Nephron progenitor cell (in vitro differentiated cells): ENCODE measurements around the gene RXFP1.

Experiments used
- DNase-seq: peaks from one replicate; pipeline ENCODE4 v3.0.0; 2021
- H3K27ac Mint-ChIP-seq: 2 replicates; pipeline ENCODE4 v1.8.0; 2021; ENCODE audit warnings: mild to moderate bottlenecking, moderate library complexity, mixed read lengths
- H3K27me3 Mint-ChIP-seq: 2 replicates; pipeline ENCODE4 v1.8.0; 2021; ENCODE audit warnings: mild to moderate bottlenecking, low read depth, mixed read lengths; ENCODE audit not compliant: poor library complexity
- H3K36me3 Mint-ChIP-seq: 2 replicates; pipeline ENCODE4 v1.8.0; 2021; ENCODE audit warnings: low read depth, mixed read lengths
- H3K4me1 Mint-ChIP-seq: 2 replicates; pipeline ENCODE4 v1.8.0; 2021; ENCODE audit warnings: mixed read lengths
- H3K4me3 Mint-ChIP-seq: 2 replicates; pipeline ENCODE4 v1.8.0; 2021; ENCODE audit warnings: mild to moderate bottlenecking, moderate library complexity, mixed read lengths
- H3K9me3 Mint-ChIP-seq: 2 replicates; pipeline ENCODE4 v1.8.0; 2021; ENCODE audit warnings: mild to moderate bottlenecking, moderate library complexity, mixed read lengths
- CTCF ChIP-seq: fragments of 200-600 bp; sonication (generic); IDR thresholded peaks from 2 replicates; pipeline ENCODE4 v1.5.0; 2021; ENCODE audit warnings: antibody characterized with exemption

The RXFP1 gene

GRCh38 chr4:158621729-158622128 is 100.0 kb downstream of the RXFP1 start:
- Mint-ChIP-seq H3K27ac (no peak overlapping the region), H3K27me3 (peaks cover 4% of the 10 kb centered on the region), H3K36me3 (no peaks in the 10 kb centered on the region), H3K4me3 (no peak overlapping the region), H3K4me1 (no peaks in the 10 kb centered on the region), H3K9me3 (no peaks in the 10 kb centered on the region)
- DNase-seq, result no peak
- TF ChIP-seq CTCF, result no peak

GRCh38 chr4:158622251-158622650 is 100.6 kb downstream of the RXFP1 start:
- Mint-ChIP-seq H3K4me1 (no peaks in the 10 kb centered on the region), H3K9me3 (no peaks in the 10 kb centered on the region), H3K36me3 (no peaks in the 10 kb centered on the region), H3K27me3 (peaks cover 4% of the 10 kb centered on the region), H3K27ac (no peak overlapping the region), H3K4me3 (no peak overlapping the region)
- TF ChIP-seq CTCF, result no peak
- no peak for DNase-seq

- TF ChIP-seq CTCF, result peak; percentile 73
- DNase-seq, result no peak
- no peaks in the 10 kb centered on the region for H3K27me3 Mint-ChIP-seq
- H3K9me3 Mint-ChIP-seq, result no peaks in the 10 kb centered on the region
- no peak overlapping the region for H3K4me3 Mint-ChIP-seq
- H3K36me3 Mint-ChIP-seq, result no peaks in the 10 kb centered on the region
- H3K4me1 Mint-ChIP-seq, result no peaks in the 10 kb centered on the region
- H3K27ac Mint-ChIP-seq, result no peak overlapping the region
These were observed 103.3 kb downstream of the RXFP1 start for GRCh38 chr4:158624889-158625478.

GRCh38 chr4:158625544-158625943 is 103.9 kb downstream of the RXFP1 start:
- no peak for TF ChIP-seq CTCF
- Mint-ChIP-seq H3K4me1 (no peaks in the 10 kb centered on the region), H3K4me3 (no peak overlapping the region), H3K36me3 (no peaks in the 10 kb centered on the region), H3K27me3 (no peaks in the 10 kb centered on the region), H3K27ac (no peak overlapping the region), H3K9me3 (no peaks in the 10 kb centered on the region)
- DNase-seq, result no peak

- Mint-ChIP-seq H3K4me1 (no peaks in the 10 kb centered on the region), H3K36me3 (no peaks in the 10 kb centered on the region), H3K27ac (no peak overlapping the region), H3K27me3 (peaks cover 7% of the 10 kb centered on the region), H3K4me3 (no peak overlapping the region), H3K9me3 (no peaks in the 10 kb centered on the region)
- TF ChIP-seq CTCF, result no peak
- no peak for DNase-seq
These were observed 109.2 kb downstream of the RXFP1 start for GRCh38 chr4:158630893-158631292.

- H3K9me3 Mint-ChIP-seq, result no peaks in the 10 kb centered on the region
- DNase-seq, result no peak
- H3K27me3 Mint-ChIP-seq, result peaks cover 4% of the 10 kb centered on the region
- H3K4me3 Mint-ChIP-seq, result no peak overlapping the region
- no peak for TF ChIP-seq CTCF
- no peaks in the 10 kb centered on the region for H3K36me3 Mint-ChIP-seq
- no peak overlapping the region for H3K27ac Mint-ChIP-seq
- H3K4me1 Mint-ChIP-seq, result no peaks in the 10 kb centered on the region
These were observed 114.9 kb downstream of the RXFP1 start for GRCh38 chr4:158636619-158637018.
